ENCODE data around the gene LMLN. TPM values are rescaled to one million over a fixed set of nuclear protein-coding genes. Genes with fewer than 3 reads are reported as not detected.

Gene LMLN
- total RNA-seq, 1 experiment from 2014 or later = 17.4 TPM

DNA sequence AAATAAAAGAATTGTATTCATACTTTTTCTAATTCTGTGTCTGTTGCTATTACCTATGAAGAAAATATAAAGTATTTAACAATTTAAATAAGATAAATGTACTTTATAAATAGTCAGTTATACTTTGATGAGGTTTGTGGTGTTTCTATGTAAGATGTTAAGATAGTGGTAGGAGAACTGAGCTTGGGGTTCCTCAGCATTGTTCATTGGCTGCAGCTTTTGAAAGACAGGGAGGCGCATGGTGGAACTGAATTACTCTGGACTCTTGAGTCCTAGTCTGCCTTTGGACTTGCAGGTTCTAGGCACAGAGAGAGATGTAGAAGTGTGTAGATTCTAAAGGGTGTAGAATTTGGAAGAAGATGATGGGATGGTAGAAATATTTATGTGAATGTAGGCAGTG is 23.1 kb downstream of the LMLN start:
- Histone ChIP-seq H3K4me3 (ENCODE audit: low read depth, low read length, poor library complexity, severe bottlenecking) (no peak overlapping the region), H3K27me3 (replicated peaks; ENCODE audit: insufficient read depth, low read depth, low read length, poor library complexity) (no peaks in the 10 kb centered on the region), H3K4me1 (ENCODE audit: insufficient read depth, low read length, poor library complexity, severe bottlenecking) (no peaks in the 10 kb centered on the region), H3K9me3 (ENCODE audit: low read depth, low read length, poor library complexity, severe bottlenecking) (no peaks in the 10 kb centered on the region), H3K36me3 (ENCODE audit: insufficient read depth, low read length, poor library complexity, severe bottlenecking) (no peaks in the 10 kb centered on the region), H3K27ac (ENCODE audit: low read depth, low read length, poor library complexity, severe bottlenecking) (no peak overlapping the region)
- CTCF ChIA-PET = no interaction called here
- intact Hi-C loops (cut with micrococcal nuclease; ENCODE audit: unreplicated experiment) = no loop called here
- no peak for DNase-seq (ENCODE audit: low spot score)
- POLR2A ChIA-PET (ENCODE audit: low non-redundant PET) = no interaction called here
- TF ChIP-seq EZH2 (IDR thresholded peaks at IDR 0.05; ENCODE audit: borderline replicate concordance, low read depth, low read length, poor library complexity, severe bottlenecking) = no peak
- TF ChIP-seq, protein P1, sequence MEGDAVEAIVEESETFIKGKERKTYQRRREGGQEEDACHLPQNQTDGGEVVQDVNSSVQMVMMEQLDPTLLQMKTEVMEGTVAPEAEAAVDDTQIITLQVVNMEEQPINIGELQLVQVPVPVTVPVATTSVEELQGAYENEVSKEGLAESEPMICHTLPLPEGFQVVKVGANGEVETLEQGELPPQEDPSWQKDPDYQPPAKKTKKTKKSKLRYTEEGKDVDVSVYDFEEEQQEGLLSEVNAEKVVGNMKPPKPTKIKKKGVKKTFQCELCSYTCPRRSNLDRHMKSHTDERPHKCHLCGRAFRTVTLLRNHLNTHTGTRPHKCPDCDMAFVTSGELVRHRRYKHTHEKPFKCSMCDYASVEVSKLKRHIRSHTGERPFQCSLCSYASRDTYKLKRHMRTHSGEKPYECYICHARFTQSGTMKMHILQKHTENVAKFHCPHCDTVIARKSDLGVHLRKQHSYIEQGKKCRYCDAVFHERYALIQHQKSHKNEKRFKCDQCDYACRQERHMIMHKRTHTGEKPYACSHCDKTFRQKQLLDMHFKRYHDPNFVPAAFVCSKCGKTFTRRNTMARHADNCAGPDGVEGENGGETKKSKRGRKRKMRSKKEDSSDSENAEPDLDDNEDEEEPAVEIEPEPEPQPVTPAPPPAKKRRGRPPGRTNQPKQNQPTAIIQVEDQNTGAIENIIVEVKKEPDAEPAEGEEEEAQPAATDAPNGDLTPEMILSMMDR (conservative IDR thresholded peaks at IDR 0.05; ENCODE audit: low read depth, low read length) = no peak
- no TSS peak for BruUV-seq (replicated peaks)

DNA sequence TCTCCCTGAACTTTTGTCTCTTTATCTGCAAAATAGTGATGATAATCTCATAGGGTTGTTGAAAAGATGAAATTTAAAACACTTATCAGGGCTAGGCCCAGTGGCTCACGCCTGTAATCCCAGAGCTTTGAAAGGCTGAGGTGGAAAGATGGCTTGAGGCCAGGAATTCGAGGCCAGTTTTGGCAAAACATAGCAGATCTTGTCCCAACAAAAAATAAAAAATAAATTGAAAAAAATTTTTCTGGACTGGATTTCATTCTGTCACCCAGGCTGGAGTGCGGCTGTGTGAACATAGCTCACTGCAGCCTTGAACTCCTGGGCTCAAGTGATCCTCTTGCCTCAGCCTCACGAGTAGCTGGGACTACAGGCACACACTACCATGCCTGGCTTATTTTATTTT is 29.6 kb downstream of the LMLN start:
- no peak for DNase-seq (ENCODE audit: low spot score)
- H3K27me3 ChIP-seq (replicated peaks; ENCODE audit: insufficient read depth, low read depth, low read length, poor library complexity) = no peaks in the 10 kb centered on the region
- intact Hi-C loops (cut with micrococcal nuclease; ENCODE audit: unreplicated experiment) = no loop called here
- ChIA-PET POLR2A (ENCODE audit: low non-redundant PET) (no interaction called here), CTCF (no interaction called here)
- TF ChIP-seq, protein P1 (conservative IDR thresholded peaks at IDR 0.05; ENCODE audit: low read depth, low read length) = no peak
- no peak for TF ChIP-seq EZH2 (IDR thresholded peaks at IDR 0.05; ENCODE audit: borderline replicate concordance, low read depth, low read length, poor library complexity, severe bottlenecking)
- H3K36me3 ChIP-seq (ENCODE audit: insufficient read depth, low read length, poor library complexity, severe bottlenecking) = no peaks in the 10 kb centered on the region
- H3K9me3 ChIP-seq (ENCODE audit: low read depth, low read length, poor library complexity, severe bottlenecking) = no peaks in the 10 kb centered on the region
- no TSS peak for BruUV-seq (replicated peaks)
- no peaks in the 10 kb centered on the region for H3K4me1 ChIP-seq (ENCODE audit: insufficient read depth, low read length, poor library complexity, severe bottlenecking)
- H3K27ac ChIP-seq (ENCODE audit: low read depth, low read length, poor library complexity, severe bottlenecking) = no peak overlapping the region
- no peak overlapping the region for H3K4me3 ChIP-seq (ENCODE audit: low read depth, low read length, poor library complexity, severe bottlenecking)

DNA sequence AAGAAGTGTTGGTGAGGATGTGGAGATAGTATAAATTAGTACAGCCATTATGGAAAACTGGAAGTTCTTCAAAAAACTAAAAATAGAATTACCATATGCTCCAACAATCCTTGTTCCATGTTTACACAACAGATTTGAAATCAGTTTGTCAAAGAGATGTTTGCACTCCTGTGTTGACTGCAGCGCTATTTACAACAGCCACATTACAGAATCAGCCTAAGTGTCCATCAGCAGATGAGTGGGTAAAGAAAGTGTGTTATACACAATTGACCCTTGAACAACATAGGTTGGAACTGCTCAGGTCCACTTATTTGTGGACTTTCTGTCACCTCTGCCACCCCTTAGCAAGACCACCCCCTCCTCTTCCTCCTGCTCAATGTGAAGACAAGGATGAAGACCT is 34.7 kb downstream of the LMLN start:
- intact Hi-C loops (cut with micrococcal nuclease; ENCODE audit: unreplicated experiment) = no loop called here
- H3K27ac ChIP-seq (ENCODE audit: low read depth, low read length, poor library complexity, severe bottlenecking) = no peak overlapping the region
- H3K4me3 ChIP-seq (ENCODE audit: low read depth, low read length, poor library complexity, severe bottlenecking) = no peak overlapping the region
- POLR2A ChIA-PET (ENCODE audit: low non-redundant PET) = no interaction called here
- DNase-seq (ENCODE audit: low spot score) = no peak
- H3K36me3 ChIP-seq (ENCODE audit: insufficient read depth, low read length, poor library complexity, severe bottlenecking) = no peaks in the 10 kb centered on the region
- BruUV-seq (replicated peaks) = no TSS peak
- H3K9me3 ChIP-seq (ENCODE audit: low read depth, low read length, poor library complexity, severe bottlenecking) = no peaks in the 10 kb centered on the region
- H3K27me3 ChIP-seq (replicated peaks; ENCODE audit: insufficient read depth, low read depth, low read length, poor library complexity) = no peaks in the 10 kb centered on the region
- TF ChIP-seq, protein P1 (conservative IDR thresholded peaks at IDR 0.05; ENCODE audit: low read depth, low read length) = no peak
- no peak for TF ChIP-seq EZH2 (IDR thresholded peaks at IDR 0.05; ENCODE audit: borderline replicate concordance, low read depth, low read length, poor library complexity, severe bottlenecking)
- H3K4me1 ChIP-seq (ENCODE audit: insufficient read depth, low read length, poor library complexity, severe bottlenecking) = no peaks in the 10 kb centered on the region
- CTCF ChIA-PET = no interaction called here

All from A673 (cell line).